Testis (tissue), 3 donors: ENCODE results near the gene ZNF862. TPM values are rescaled to one million over a fixed set of nuclear protein-coding genes. Genes with fewer than 3 reads are reported as not detected.

Source experiments
- DNase-seq: peaks from one replicate; pipeline ENCODE4 v3.0.0-alpha.2; 2019
- H3K27ac ChIP-seq, 2 donors: fragments of 200-600 bp; sonication (generic); one replicate each; pipeline ENCODE4 v1.5.1; 2019
- H3K27me3 ChIP-seq: fragments of 200-600 bp; sonication (generic); one replicate; pipeline ENCODE4 v1.5.1; 2019
- H3K36me3 ChIP-seq: fragments of 200-600 bp; sonication (generic); one replicate; pipeline ENCODE4 v1.5.1; 2017; ENCODE audit warnings: low read depth; ENCODE audit errors: missing control alignments
- H3K4me1 ChIP-seq: fragments of 200-600 bp; sonication (generic); one replicate; pipeline ENCODE4 v1.5.1; 2019
- H3K4me3 ChIP-seq, 2 donors: fragments of 200-600 bp; sonication (generic); one replicate each; pipeline ENCODE4 v1.5.1; 2017 to 2019
- H3K9me3 ChIP-seq: fragments of 200-600 bp; sonication (generic); one replicate; pipeline ENCODE4 v1.5.1; 2017
- CTCF ChIP-seq, 3 experiments: fragments of 450-650 bp in 2 of 3; fragments of 200-600 bp in 1 of 3; sonication (generic) in 1 of 3; IDR thresholded peaks; one replicate each; pipeline ENCODE4 v1.5.1; 2016 to 2019; ENCODE audit warnings: antibody characterized with exemption in 3 of 3, mild to moderate bottlenecking in 2 of 3, moderate library complexity in 1 of 3
- POLR2A ChIP-seq: fragments of 450-650 bp; IDR thresholded peaks from one replicate; pipeline ENCODE4 v1.6.1; 2017; ENCODE audit warnings: antibody characterized with exemption, mild to moderate bottlenecking, moderate library complexity
- WGBS, 2 donors: methylation state at CpG; one replicate each; pipeline ENCODE4 v1.1.5; 2018; 5-methylcytosine and 5-hydroxymethylcytosine counted together
- intact Hi-C: fragments of 100-400 bp; cut with DNase I; formaldehyde crosslinking; loops from one replicate; pipeline ENCODE4 v1.15.1; 2023; ENCODE audit warnings: low total_unique reads
- polyA plus RNA-seq: library from polyadenylated mRNA; stranded (reverse); fragments of 350-450 nt; fragmentation: Illumina TruSeq; extraction: RNeasy Lipid Tissue Mini Kit (QIAGEN cat#74804); gene quantifications from one replicate; pipeline ENCODE4 v1.2.3, GENCODE V29; 2014; ENCODE audit warnings: low read depth, low replicate concordance; ENCODE audit not compliant: insufficient read depth
- total RNA-seq, 2 donors: library from RNA; depleted of rRNA; stranded (reverse); fragments of >200 nt; gene quantifications; one replicate each; pipeline ENCODE4 v1.2.3, GENCODE V29; 2016

The ZNF862 gene
- total and polyA plus RNA-seq, 3 donors from 2014 or later, result 12.8 to 24.5 (median 21.6) TPM

- Histone ChIP-seq H3K27ac (no peak overlapping the region), H3K36me3 (no peaks in the 10 kb centered on the region), H3K27me3 (no peaks in the 10 kb centered on the region), H3K4me3 (no peak overlapping the region), H3K4me1 (peaks cover 11% of the 10 kb centered on the region), H3K9me3 (no peaks in the 10 kb centered on the region)
- 93 to 95% methylated on average over 12 to 16 of the region's 16 CpGs for WGBS, 2 donors
- no peak for DNase-seq
- no peak for TF ChIP-seq CTCF (IDR thresholded peaks at IDR 0.05)
- TF ChIP-seq POLR2A, result no peak
- intact Hi-C loops, result no loop called here
These were observed 39.8 kb downstream of the ZNF862 start for GRCh38 chr7:149877890-149878522.

DNA sequence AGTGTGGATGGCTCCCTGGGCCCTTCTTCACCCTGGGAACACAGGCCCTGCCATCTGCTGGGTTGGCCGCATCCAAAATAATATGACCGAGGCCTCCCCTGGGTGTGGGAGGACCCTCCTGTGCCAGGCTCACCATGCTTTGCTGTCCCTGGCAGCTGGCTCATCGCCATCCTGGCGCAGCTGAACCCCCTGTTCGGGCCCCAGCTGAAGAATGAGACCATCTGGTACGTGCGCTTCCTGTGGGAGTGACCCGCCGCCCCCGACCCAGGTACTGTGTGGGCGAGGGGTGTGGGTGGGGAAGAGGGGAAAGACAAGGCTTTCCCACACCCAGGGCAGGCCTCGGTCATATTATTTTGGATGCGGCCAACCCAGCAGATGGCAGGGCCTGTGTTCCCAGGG, 40.3 kb downstream of the ZNF862 start:
- intact Hi-C loops, result no loop called here
- 85 to 87% methylated on average over 9 to 13 of the region's 13 CpGs for WGBS, 2 donors
- H3K27me3 ChIP-seq, result no peaks in the 10 kb centered on the region
- no peak overlapping the region for H3K4me3 ChIP-seq
- no peaks in the 10 kb centered on the region for H3K36me3 ChIP-seq
- H3K27ac ChIP-seq, result no peak overlapping the region
- H3K4me1 ChIP-seq, result peaks cover 15% of the 10 kb centered on the region
- H3K9me3 ChIP-seq, result no peaks in the 10 kb centered on the region
- DNase-seq, result no peak
- TF ChIP-seq POLR2A (no peak), CTCF (IDR thresholded peaks at IDR 0.05) (no peak)

DNA sequence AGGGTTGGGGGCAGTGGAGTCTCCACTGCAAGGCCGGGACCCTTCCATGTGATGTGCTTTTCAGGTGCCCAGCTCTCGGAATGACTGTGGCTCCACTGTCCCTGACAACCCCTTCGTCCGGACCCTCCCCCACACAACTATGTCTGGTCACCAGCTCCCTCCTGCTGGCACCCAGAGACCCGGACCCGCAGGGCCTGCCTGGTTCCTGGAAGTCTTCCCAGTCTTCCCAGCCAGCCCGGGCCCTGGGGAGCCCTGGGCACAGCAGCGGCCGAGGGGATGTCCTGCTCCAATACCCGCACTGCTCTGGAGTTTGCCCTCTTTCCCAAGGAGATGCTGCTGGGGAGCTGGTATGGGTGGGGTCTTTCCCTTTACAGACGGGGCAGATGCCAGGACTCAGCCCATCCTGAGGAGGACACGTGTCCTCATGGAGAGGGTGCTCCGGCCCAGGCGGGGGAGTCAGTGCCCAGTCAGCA, 41.1 kb downstream of the ZNF862 start:
- TF ChIP-seq CTCF (IDR thresholded peaks at IDR 0.05) (no peak), POLR2A (no peak)
- intact Hi-C loops, result no loop called here
- no peaks in the 10 kb centered on the region for H3K36me3 ChIP-seq
- no peak for DNase-seq
- no peaks in the 10 kb centered on the region for H3K9me3 ChIP-seq
- H3K4me1 ChIP-seq, result peaks cover 12% of the 10 kb centered on the region
- H3K4me3 ChIP-seq, result no peak overlapping the region
- H3K27me3 ChIP-seq, result no peaks in the 10 kb centered on the region
- H3K27ac ChIP-seq, result no peak overlapping the region
- 83 to 89% methylated on average over 6 to 12 of the region's 14 CpGs for WGBS, 2 donors

DNA sequence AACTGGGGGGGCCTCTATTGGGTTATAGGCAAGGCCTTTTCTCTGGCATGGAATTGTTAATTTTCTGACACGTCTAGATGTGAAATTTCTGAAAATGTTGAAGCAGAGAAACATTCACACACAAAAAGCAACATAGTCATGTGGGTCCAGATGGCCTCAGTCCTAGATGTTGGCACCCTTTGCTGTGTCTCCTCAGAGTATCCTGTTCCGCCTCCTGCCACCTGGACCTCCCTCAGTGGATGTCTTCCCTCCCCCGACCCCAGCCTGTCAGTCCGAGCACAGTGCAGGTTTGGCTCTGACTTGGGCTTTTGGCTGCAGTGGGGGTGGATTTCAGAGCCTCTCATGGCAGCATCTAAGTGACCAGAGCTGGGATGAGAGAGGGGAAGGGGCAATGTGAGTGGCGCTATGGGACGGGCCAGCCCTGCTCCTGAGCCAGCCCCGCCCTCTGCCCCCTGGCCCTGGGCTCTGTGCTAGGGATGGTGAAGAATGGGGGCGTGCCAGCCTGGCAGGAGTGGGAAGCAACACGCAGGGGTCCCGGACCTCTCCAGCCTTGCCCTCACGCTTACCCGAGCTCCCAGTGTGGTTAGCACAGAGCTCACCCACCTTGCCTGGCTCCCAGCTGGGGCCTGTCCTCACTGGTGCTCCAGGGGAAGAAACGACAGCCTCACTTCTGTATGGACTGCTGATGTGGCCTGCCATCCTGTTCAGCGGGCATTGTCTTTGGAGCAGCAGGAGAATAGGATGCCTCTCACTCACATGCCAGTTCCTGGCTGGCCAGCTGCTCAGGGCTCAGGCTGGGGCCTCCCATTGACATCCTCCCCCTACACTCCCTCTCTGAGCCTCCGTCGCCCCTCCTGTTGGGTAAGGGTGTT, 41.8 kb downstream of the ZNF862 start:
- WGBS, 2 donors, result 92 to 96% methylated on average over 6 to 16 of the region's 16 CpGs
- intact Hi-C loops, result no loop called here
- H3K27me3 ChIP-seq, result no peaks in the 10 kb centered on the region
- no peaks in the 10 kb centered on the region for H3K9me3 ChIP-seq
- no peak for DNase-seq
- TF ChIP-seq CTCF (IDR thresholded peaks at IDR 0.05) (no peak), POLR2A (no peak)
- no peak overlapping the region for H3K4me3 ChIP-seq
- no peak overlapping the region for H3K27ac ChIP-seq
- no peaks in the 10 kb centered on the region for H3K36me3 ChIP-seq
- H3K4me1 ChIP-seq, result peaks cover 17% of the 10 kb centered on the region
